Nephron progenitor cell (in vitro differentiated cells): ENCODE measurements around the gene GHRL.

Source experiments
- DNase-seq: peaks from one replicate; pipeline ENCODE4 v3.0.0; 2021
- H3K27ac Mint-ChIP-seq: 2 replicates; pipeline ENCODE4 v1.8.0; 2021; ENCODE audit warnings: mild to moderate bottlenecking, moderate library complexity, mixed read lengths
- H3K27me3 Mint-ChIP-seq: 2 replicates; pipeline ENCODE4 v1.8.0; 2021; ENCODE audit warnings: mild to moderate bottlenecking, low read depth, mixed read lengths; ENCODE audit not compliant: poor library complexity
- H3K36me3 Mint-ChIP-seq: 2 replicates; pipeline ENCODE4 v1.8.0; 2021; ENCODE audit warnings: low read depth, mixed read lengths
- H3K4me1 Mint-ChIP-seq: 2 replicates; pipeline ENCODE4 v1.8.0; 2021; ENCODE audit warnings: mixed read lengths
- H3K4me3 Mint-ChIP-seq: 2 replicates; pipeline ENCODE4 v1.8.0; 2021; ENCODE audit warnings: mild to moderate bottlenecking, moderate library complexity, mixed read lengths
- H3K9me3 Mint-ChIP-seq: 2 replicates; pipeline ENCODE4 v1.8.0; 2021; ENCODE audit warnings: mild to moderate bottlenecking, moderate library complexity, mixed read lengths
- TF ChIP-seq, protein P1 (sequence below): fragments of 200-600 bp; sonication (generic); IDR thresholded peaks from 2 replicates; pipeline ENCODE4 v1.5.0; 2021; ENCODE audit warnings: antibody characterized with exemption

GHRL gene

DNA sequence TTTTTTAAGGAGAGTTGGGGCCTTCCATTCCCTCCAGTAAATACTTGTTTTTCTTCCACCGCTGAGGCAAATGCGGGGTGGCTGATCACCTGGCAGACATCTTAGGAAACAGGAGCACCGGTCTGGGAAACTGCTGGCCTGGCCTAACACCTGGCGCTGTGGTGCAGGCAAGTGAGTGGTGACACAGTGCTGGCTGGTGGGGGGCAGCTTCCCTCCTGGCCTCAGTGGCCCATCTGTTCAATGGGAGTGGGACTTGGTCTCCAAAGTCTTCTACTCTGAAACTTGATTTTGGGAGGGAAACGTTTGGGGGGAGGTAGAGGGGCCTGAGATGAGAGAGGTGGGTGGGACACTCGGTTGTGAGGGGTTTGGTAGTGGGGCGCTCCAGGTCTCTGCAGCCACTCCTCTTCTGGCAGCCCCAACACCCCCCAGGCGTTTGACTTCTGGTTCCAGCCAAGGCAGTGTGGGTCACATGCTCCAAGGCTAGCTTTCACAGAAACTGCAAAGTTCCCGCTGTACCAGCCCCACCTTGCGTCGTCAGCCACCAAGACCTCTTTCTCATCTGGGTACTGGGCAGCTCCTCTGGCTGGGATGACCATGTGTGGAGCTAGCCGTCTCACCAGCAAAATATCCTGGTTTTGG lies 4.7 kb downstream of the GHRL start:
- no peak overlapping the region for H3K4me3 Mint-ChIP-seq
- DNase-seq = no peak
- peaks cover 49% of the 10 kb centered on the region for H3K4me1 Mint-ChIP-seq
- peaks cover 15% of the 10 kb centered on the region for H3K36me3 Mint-ChIP-seq
- no peaks in the 10 kb centered on the region for H3K9me3 Mint-ChIP-seq
- TF ChIP-seq, protein P1, sequence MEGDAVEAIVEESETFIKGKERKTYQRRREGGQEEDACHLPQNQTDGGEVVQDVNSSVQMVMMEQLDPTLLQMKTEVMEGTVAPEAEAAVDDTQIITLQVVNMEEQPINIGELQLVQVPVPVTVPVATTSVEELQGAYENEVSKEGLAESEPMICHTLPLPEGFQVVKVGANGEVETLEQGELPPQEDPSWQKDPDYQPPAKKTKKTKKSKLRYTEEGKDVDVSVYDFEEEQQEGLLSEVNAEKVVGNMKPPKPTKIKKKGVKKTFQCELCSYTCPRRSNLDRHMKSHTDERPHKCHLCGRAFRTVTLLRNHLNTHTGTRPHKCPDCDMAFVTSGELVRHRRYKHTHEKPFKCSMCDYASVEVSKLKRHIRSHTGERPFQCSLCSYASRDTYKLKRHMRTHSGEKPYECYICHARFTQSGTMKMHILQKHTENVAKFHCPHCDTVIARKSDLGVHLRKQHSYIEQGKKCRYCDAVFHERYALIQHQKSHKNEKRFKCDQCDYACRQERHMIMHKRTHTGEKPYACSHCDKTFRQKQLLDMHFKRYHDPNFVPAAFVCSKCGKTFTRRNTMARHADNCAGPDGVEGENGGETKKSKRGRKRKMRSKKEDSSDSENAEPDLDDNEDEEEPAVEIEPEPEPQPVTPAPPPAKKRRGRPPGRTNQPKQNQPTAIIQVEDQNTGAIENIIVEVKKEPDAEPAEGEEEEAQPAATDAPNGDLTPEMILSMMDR = no peak
- no peak overlapping the region for H3K27ac Mint-ChIP-seq
- H3K27me3 Mint-ChIP-seq = peaks cover 3% of the 10 kb centered on the region

DNA sequence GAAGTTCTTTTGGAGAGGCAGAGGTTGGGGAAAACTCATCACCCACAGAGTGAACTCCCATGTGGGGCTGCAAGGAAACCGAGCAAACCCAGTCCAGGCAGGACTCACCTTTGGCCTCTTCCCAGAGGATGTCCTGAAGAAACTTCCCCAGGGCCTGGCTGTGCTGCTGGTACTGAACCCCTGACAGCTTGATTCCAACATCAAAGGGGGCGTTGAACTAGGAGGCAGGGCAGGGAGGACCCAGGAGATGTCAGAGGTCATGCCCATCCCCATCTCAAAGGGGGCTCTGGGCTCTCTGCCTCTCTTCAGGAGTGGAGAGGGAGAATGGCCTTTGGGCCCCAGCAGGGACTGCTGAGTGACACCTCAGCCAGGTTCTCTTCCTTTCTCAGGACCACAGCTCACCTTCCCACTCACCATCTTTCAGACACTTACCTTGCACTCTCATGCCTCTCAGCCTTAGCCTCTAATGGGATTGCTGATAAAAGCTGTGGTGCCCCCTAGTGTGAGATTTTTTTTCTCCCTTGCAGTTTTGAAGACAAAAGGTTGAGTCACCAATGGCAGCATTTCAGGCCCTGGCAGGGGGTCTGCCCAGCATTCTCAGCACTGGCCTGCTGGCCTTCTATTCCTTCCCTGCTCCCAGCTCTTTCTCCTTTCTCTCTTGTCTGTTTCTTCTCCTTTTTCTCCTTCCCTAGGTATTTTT lies 6.0 kb downstream of the GHRL start:
- H3K9me3 Mint-ChIP-seq = no peaks in the 10 kb centered on the region
- H3K27me3 Mint-ChIP-seq = peaks cover under 1% of the 10 kb centered on the region
- peak overlapping the region; percentile 26 for H3K27ac Mint-ChIP-seq
- peaks cover 41% of the 10 kb centered on the region for H3K4me1 Mint-ChIP-seq
- H3K4me3 Mint-ChIP-seq = no peak overlapping the region
- DNase-seq = no peak
- peaks cover 11% of the 10 kb centered on the region for H3K36me3 Mint-ChIP-seq
- TF ChIP-seq, protein P1 = no peak

DNA sequence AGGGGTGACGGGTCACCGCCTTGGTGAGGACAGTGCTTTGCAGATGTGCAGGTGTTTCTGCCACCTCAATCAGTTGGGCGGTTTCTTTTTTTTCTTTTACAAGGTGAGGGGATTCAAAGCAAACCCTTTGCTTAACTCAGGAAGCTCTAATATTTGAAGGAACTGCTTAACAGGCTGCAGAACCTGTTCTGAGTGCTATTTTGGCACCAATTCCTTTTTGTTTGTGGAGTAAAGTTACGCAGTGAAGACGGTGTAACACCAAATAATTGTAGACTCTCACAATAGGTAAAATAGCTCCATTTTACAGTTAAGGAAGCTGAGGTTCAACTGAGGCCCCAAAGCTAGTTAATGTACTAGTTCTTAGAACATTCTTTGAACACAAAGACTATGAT lies 6.6 kb downstream of the GHRL start:
- Mint-ChIP-seq H3K27ac (peak overlapping the region; percentile 70), H3K27me3 (no peaks in the 10 kb centered on the region), H3K4me1 (peaks cover 35% of the 10 kb centered on the region), H3K4me3 (no peak overlapping the region), H3K36me3 (peaks cover 8% of the 10 kb centered on the region), H3K9me3 (no peaks in the 10 kb centered on the region)
- TF ChIP-seq, protein P1 = no peak
- no peak for DNase-seq

DNA sequence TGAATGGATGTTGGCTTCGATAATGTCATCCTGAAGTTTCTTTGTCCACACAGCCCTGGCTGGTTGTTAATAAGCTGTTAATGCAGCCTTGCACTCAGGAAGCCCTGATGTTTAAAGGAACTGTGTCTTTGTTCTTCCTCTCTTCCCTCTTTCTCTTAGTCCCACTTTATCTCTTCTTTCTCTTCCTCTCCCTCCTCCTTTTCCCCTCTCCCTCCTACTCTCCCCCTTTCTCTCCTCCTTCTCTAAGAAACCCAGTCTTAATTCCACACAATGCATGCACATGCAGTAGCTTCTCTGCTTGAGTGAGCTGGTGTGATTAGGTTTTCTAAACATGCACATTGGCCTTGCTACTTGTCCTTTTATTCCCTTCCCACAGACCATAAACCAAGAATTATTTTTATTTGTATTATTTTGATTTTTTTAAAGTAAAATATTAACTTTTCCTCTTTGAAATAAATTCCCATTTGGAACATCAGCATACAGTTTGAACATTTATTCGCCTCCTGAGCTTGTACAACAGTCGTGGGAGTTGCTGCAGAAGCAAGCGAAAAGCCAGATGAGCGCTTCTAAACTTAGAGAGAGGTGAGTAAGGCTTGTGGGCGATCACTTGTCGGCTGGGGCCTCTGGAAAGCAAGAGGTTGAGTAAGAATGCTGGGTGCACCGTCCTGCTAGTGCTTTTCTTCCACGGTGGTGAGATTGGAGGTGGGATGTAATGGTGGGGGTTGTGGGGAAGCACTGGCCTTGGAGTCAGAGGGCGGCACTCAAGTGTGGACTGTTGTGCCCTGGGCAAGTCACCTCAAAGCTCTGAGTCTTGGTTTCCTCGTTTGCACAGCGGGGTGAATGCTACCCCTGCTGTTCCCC lies 7.2 kb downstream of the GHRL start:
- TF ChIP-seq, protein P1 = no peak
- Mint-ChIP-seq H3K27ac (peak overlapping the region; percentile 70), H3K27me3 (no peaks in the 10 kb centered on the region), H3K4me3 (no peak overlapping the region), H3K9me3 (no peaks in the 10 kb centered on the region), H3K4me1 (peaks cover 31% of the 10 kb centered on the region), H3K36me3 (peaks cover 8% of the 10 kb centered on the region)
- DNase-seq = no peak

DNA sequence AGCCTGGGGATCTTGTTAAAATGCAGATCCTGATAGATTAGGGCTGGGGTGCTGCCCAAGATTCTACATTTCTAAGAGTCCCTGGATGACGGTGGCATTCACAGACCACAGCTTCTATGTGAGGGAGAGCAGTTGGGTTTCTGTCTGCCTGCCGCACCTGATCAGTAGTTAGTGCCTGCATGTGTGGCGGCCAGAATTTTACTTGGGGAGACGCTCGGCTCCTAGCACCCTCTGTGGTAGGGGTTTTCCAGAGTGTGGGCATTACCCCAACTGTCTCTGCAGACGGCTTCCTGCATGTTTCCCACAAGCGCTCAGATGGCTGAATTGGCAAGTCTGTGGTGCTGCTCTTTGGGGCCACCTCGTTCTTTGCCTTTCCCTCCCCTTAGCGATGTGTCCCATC lies 8.3 kb downstream of the GHRL start:
- H3K4me1 Mint-ChIP-seq = peaks cover 21% of the 10 kb centered on the region
- H3K9me3 Mint-ChIP-seq = no peaks in the 10 kb centered on the region
- peaks cover 14% of the 10 kb centered on the region for H3K36me3 Mint-ChIP-seq
- peak overlapping the region; percentile 58 for H3K27ac Mint-ChIP-seq
- TF ChIP-seq, protein P1 = no peak
- H3K4me3 Mint-ChIP-seq = no peak overlapping the region
- H3K27me3 Mint-ChIP-seq = no peaks in the 10 kb centered on the region
- no peak for DNase-seq
